Stimulated activated naive CD8-positive, alpha-beta T cell treated with anti-CD3 and anti-CD28 coated beads, Interleukin-15, amount 100 ng/mL, for 72 hours (primary cell): ENCODE measurements around the gene ATRAID.

ENCODE experiments used
- ATAC-seq: fragments of 150-1000 bp; cut with Tn5 transposase; 2 replicates; pipeline ENCODE4 v1.10.0; 2021; ENCODE audit warnings: mild to moderate bottlenecking, moderate library complexity
- DNase-seq, 2 donors: peaks; one replicate each; pipeline ENCODE4 v3.0.0; 2021 to 2022
- H3K27ac Mint-ChIP-seq, 2 donors: one replicate each; pipeline ENCODE4 v1.8.0; 2022; ENCODE audit warnings: mild to moderate bottlenecking in 2 of 2, mixed read lengths in 2 of 2, moderate library complexity in 2 of 2
- H3K27me3 Mint-ChIP-seq: one replicate; pipeline ENCODE4 v1.8.0; 2022; ENCODE audit warnings: mixed read lengths
- H3K4me1 Mint-ChIP-seq: one replicate; pipeline ENCODE4 v1.8.0; 2022; ENCODE audit warnings: mild to moderate bottlenecking, mixed read lengths
- H3K4me3 Mint-ChIP-seq, 2 donors: one replicate each; pipeline ENCODE4 v1.8.0; 2022; ENCODE audit warnings: mild to moderate bottlenecking in 2 of 2, mixed read lengths in 2 of 2, moderate library complexity in 1 of 2
- H3K9me3 Mint-ChIP-seq, 2 donors: one replicate each; pipeline ENCODE4 v1.8.0; 2022; ENCODE audit warnings: mixed read lengths in 2 of 2

ATRAID gene

DNA sequence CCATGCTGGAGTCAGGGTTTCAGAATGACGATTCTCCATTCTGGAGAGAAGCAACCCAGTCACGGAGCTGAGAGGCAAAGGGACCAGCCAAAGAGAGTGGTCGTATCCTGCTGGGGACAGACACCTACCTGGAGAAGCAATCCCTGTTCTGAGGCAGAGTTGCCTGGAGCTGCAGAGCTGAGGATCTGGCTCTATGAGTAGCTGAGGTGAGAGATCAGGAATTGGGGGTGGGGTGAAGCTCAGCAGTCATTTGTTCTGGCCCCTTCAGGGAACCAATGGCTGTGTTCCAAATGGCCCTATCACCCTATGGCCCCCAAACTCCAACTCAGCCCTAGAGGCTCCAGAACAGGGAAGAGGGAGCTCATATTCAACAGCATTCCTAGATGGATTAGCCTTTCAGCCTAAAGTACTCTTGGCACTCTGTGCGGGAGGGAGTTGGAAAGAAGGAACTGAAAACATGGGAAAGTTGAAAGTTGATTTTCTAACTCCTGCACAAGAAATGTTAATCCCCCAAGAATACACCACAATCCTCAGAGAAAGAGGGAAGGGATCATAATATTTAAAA lies 3.3 kb upstream of the ATRAID start:
- ATAC-seq (no peak), DNase-seq (no peak)
- no peaks in the 10 kb centered on the region for H3K9me3 Mint-ChIP-seq
- H3K27me3 Mint-ChIP-seq: no peaks in the 10 kb centered on the region
- H3K27ac Mint-ChIP-seq: no peak overlapping the region
- H3K4me1 Mint-ChIP-seq: peaks cover 61% of the 10 kb centered on the region
- no peak overlapping the region for H3K4me3 Mint-ChIP-seq

DNA sequence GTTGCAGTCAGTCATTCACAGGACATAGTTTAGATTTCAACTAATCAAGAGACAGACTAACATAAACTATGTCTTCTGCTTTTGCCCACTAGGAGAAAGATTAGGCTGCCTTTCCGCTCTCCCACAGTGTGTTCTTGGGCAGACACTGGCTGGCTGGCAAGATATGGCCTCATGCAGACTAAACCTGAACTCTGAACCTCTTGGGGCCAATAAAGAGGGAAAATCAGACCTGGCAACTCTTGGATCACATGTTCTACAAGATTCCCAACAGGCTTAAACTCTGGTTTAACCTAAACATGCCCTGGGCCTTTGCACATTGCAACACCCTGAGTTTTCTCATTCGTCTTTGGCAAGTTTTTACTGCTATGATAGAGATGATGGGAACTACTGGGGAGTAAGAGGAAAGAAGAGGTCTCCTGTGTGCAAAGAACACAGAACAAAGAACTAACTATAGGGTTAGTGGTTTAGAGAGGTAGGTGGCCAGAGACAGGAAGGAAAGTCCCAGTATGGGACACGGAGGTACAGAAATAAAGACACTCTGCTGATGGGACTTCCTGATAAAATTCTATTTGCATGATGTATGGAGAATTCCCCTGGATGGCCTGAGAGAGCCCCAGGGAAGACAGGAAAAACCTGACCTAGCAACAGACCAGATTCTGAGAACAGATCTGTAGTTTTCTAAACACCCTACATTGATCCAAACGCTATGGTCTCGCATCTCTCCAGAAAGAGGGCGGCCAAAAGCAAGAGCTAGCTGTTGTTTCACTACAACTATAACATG lies 2.0 kb upstream of the ATRAID start:
- DNase-seq (no peak), ATAC-seq (no peak)
- H3K27ac Mint-ChIP-seq: peak overlapping the region in 1 of 2 donors; percentile 47
- peaks cover 64% of the 10 kb centered on the region for H3K4me1 Mint-ChIP-seq
- no peaks in the 10 kb centered on the region for H3K9me3 Mint-ChIP-seq
- peak overlapping the region in 1 of 2 donors; percentile 42 for H3K4me3 Mint-ChIP-seq
- no peaks in the 10 kb centered on the region for H3K27me3 Mint-ChIP-seq

DNA sequence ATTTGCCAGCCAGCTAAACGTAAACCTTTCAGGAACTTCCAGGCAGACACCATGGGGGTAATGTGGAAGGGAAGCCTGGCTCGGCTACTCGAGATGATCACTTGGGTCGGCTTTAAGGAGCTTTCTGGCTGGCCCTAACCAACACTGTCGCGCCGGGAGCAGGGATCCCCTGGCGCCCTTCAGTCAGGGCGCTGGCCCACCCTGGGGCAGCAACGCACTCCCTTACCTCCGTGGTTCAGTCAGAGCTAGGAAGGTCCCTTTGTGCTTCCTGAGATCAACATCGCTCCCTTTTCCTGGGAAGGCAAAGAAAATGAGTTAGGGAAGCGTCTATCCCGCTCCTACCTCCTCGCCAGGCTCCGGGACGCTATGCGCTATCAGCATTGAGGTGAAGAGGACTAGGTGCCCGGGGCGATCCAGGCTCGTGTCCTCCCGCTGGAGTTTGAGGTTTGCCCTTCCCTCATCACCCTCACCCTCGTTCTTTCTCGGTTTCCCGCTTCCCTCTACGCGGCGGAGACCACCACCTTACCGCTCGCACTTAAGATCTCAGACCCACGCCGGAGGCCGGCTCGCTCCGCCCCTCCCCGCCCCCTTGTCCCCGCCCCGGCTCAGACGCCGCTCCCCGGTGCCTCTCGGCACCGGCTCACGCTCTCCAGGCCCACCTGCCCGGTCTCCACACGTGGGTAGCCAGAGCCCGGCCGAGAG lies 449 bp upstream of the ATRAID start:
- Mint-ChIP-seq H3K9me3 (no peaks in the 10 kb centered on the region), H3K27me3 (no peaks in the 10 kb centered on the region), H3K4me3 (peak overlapping the region; percentile 99 to 100), H3K4me1 (peaks cover 68% of the 10 kb centered on the region), H3K27ac (peak overlapping the region; percentile 82 to 93)
- ATAC-seq: no peak
- no peak for DNase-seq

DNA sequence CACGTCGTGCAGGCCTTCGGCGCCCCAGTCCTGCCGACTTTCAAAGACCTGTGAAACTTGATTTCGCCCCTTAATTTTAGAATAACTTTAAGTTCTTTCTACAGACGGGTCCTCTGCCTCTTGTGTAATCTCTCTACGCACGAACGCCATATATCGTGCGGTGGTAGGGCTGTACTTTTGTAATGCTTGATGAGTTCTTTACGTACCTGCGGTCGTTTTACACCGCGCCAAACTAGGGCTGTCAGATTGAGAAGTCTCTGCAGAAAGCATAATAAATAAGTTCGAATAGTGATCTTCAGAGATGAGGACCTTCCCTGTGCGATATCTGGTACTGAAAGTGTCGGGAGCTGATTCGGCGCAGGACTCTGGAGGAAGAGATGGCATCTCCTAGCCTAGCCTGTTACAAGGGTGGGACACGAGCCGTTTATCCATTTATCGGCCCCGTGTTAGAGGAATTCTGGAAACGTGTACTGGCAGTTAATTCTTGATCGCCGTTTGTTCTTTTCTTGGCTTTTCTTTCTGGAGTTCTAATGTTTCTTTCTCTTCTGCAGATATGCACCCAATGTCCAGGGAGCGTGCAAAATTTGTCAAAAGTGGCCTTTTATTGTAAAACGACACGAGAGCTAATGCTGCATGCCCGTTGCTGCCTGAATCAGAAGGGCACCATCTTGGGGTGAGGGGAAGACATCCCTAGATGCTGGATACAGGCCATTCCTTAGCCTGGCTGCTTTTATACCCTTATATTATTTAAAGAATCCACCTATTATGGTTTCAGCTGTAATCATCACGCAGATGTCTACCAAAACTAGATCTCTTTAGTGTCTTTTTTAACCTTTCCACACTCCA lies 1.0 kb downstream of the ATRAID start:
- Mint-ChIP-seq H3K4me1 (peaks cover 71% of the 10 kb centered on the region), H3K4me3 (peak overlapping the region; percentile 99 to 100), H3K27me3 (no peaks in the 10 kb centered on the region), H3K27ac (peak overlapping the region; percentile 100), H3K9me3 (no peaks in the 10 kb centered on the region)
- ATAC-seq (peak; percentile 45), DNase-seq (peak in 1 of 2 donors; percentile 53)

DNA sequence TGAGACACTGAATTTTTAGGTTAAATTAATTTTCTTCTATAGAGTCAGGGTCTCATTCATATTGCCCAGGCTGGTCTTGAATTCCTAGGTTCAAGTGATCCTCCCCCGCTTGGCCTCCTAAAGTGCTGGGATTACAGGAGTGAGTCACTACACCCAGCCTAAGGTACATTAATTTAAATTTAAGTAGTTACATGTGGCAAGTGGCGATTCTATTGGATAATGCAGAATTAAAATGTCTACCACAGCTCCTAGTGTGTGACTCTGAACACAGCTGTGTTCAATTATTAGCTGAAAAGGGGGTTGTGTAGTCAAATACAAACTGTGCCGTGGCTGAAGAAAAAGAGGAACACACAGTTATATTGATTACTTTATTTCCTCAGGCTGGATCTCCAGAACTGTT lies 3.1 kb downstream of the ATRAID start:
- H3K4me3 Mint-ChIP-seq: no peak overlapping the region
- H3K27ac Mint-ChIP-seq: no peak overlapping the region
- H3K9me3 Mint-ChIP-seq: no peaks in the 10 kb centered on the region
- peaks cover 71% of the 10 kb centered on the region for H3K4me1 Mint-ChIP-seq
- DNase-seq (no peak), ATAC-seq (no peak)
- H3K27me3 Mint-ChIP-seq: no peaks in the 10 kb centered on the region

DNA sequence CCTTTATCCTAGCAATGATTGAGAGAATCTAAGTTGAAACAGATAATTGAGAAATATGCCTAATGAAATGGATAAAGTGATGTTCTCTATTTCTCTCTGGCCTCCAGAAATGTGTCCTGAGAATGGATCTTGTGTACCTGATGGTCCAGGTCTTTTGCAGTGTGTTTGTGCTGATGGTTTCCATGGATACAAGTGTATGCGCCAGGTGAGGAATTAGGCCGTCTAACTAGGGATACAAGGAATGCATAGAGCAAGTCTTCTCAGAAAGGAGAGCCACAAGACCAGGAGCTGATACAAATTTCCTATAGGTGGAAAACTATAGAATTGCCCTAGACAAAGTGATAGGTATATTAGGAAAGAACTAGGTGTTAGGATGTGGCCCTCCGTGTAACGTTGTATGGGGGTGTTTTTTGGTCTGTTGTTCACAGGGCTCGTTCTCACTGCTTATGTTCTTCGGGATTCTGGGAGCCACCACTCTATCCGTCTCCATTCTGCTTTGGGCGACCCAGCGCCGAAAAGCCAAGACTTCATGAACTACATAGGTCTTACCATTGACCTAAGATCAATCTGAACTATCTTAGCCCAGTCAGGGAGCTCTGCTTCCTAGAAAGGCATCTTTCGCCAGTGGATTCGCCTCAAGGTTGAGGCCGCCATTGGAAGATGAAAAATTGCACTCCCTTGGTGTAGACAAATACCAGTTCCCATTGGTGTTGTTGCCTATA lies 4.7 kb downstream of the ATRAID start:
- Mint-ChIP-seq H3K9me3 (no peaks in the 10 kb centered on the region), H3K27ac (peak overlapping the region; percentile 75 to 92), H3K27me3 (no peaks in the 10 kb centered on the region), H3K4me3 (peak overlapping the region; percentile 95 to 99), H3K4me1 (peaks cover 61% of the 10 kb centered on the region)
- ATAC-seq: no peak
- no peak for DNase-seq

DNA sequence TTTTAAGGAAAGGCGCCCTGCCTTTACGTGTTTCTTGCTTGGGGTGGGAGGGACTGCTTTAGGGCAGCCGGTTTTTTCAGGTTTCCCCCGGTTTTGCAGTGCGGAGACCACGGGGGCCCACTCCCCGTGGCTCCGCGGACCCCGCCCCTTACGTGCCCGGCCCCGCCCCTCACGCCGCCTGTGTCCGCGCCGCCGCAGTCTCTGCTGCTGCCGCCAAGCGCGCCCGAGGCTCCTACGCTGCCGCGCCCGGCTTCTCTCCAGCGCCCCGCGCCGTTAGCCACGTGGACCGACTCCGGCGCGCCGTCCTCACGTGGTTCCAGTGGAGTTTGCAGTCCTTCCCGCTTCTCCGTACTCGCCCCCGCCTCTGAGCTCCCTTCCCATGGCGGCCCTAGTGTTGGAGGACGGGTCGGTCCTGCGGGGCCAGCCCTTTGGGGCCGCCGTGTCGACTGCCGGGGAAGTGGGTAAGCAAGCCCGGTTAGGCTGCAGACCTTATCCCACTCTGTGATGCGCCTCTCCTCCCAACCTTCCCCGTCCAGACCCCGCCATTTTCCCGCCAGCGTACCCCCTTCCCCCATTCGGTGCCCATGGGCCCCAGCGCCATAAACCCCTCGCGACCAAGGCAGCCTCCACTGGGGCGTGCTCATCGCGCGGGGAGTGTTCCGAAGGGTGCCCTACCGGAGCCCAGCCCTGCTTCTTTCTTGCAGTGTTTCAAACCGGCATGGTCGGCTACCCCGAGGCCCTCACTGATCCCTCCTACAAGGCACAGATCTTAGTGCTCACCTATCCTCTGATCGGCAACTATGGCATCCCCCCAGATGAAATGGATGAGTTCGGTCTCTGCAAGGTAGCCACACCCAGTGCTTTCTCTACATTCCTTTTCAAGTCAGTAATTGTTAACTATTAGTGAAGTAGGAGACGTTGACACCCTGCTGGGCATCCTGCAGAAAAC lies 5.6 kb downstream of the ATRAID start, which contains the start of gene CAD:
CAD (plus strand) TSS at position 197 of the 949 bp plus-strand sequence; CDS start at position 380, 183 bp downstream.
- peak; percentile 93 for ATAC-seq
- Mint-ChIP-seq H3K4me3 (peak within 1 kb of the TSS; percentile 95 to 99), H3K27ac (peak within 1 kb of the TSS; percentile 92 to 98), H3K9me3 (no peaks in the 10 kb centered on the region), H3K4me1 (peaks cover 67% of the 10 kb centered on the region), H3K27me3 (no peaks in the 10 kb centered on the region)
- DNase-seq: peak; percentile 74 to 87

DNA sequence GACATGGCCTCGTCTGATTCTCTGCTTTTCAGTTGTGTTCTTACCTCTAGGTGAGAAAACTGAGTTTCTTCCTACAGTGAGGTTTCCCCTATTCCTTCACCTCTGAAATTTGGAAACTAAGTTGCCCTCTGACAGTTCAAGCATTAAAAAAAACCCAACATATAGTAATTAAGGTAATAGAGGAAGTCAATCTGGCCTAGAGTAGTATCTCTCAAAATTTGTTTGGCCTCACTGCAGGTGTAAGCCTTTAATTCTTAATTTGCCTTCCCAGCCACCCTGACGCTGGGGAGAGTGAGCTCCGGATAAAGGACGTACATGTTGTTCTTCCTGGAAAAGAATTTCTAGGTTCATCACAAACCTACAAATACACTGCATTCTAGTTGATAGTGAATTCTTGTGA lies 6.8 kb downstream of the ATRAID start:
- no peaks in the 10 kb centered on the region for H3K9me3 Mint-ChIP-seq
- peak overlapping the region; percentile 33 to 95 for H3K4me3 Mint-ChIP-seq

DNA sequence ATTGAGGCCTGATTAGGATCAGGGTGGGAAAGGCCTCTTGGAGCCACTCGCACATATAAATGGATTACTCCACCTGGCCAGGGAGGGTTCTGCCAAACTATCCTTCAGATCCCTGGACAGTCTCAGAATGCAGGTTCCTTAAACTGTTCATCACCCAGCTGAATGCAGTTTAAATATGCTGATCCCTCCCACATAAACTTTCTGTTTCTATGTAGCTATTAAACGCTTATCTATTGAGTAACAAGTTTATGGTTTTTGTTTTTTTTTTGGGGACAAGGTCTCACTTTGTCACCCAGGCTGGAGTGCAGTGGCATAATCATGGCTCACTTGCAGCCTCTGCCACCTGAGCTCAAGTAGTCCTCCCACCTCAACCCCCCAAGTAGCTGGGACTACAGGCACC lies 7.2 kb downstream of the ATRAID start:
- ATAC-seq: no peak
- DNase-seq: no peak
- Mint-ChIP-seq H3K27ac (no peak overlapping the region), H3K4me1 (peaks cover 62% of the 10 kb centered on the region), H3K27me3 (no peaks in the 10 kb centered on the region), H3K4me3 (no peak overlapping the region), H3K9me3 (no peaks in the 10 kb centered on the region)

More for the DNA sequence above, 6.8 kb downstream of the ATRAID start:
- no peaks in the 10 kb centered on the region for H3K27me3 Mint-ChIP-seq
- DNase-seq (no peak), ATAC-seq (no peak)
- peak overlapping the region; percentile 15 to 77 for H3K27ac Mint-ChIP-seq
- H3K4me1 Mint-ChIP-seq: peaks cover 67% of the 10 kb centered on the region

DNA sequence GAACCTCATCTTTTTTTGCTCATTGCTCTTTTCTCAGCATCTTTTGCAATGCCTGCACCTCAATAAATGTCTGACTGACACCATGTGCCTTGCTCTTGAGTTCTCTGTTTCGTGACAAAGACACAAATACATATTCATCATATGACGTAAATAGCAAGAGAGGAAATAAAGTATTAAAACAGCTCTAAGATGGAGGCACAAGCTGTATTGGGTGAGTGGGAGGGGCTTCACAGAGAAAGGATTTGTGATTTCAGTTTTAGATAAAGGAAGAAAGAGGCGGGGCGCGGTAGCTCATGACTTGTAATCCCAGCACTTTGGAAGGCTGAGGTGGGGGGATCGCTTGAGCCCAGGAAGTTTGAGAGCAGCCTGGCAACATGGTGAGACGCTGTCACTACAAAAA lies 8.2 kb downstream of the ATRAID start:
- H3K4me3 Mint-ChIP-seq: no peak overlapping the region
- H3K27me3 Mint-ChIP-seq: no peaks in the 10 kb centered on the region
- DNase-seq (no peak), ATAC-seq (no peak)
- peaks cover 65% of the 10 kb centered on the region for H3K4me1 Mint-ChIP-seq
- no peaks in the 10 kb centered on the region for H3K9me3 Mint-ChIP-seq
- H3K27ac Mint-ChIP-seq: peak overlapping the region in 1 of 2 donors; percentile 59

DNA sequence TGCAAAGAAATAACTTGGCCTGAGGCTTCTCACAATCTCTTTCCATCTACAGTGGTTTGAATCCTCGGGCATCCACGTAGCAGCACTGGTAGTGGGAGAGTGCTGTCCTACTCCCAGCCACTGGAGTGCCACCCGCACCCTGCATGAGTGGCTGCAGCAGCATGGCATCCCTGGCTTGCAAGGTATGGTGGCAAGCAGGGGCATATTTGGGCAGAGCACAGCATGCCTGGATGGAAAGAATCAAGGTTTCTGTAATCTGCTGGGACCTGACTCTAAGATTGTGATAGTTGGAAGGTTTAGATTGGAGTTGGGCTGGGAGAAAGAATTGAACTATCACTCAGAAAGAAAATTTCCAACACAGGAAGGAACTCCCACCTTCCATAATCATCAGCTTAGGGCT lies 9.3 kb downstream of the ATRAID start:
- Mint-ChIP-seq H3K27ac (no peak overlapping the region), H3K4me1 (peaks cover 61% of the 10 kb centered on the region), H3K9me3 (no peaks in the 10 kb centered on the region), H3K27me3 (no peaks in the 10 kb centered on the region), H3K4me3 (no peak overlapping the region)
- ATAC-seq (no peak), DNase-seq (no peak)

DNA sequence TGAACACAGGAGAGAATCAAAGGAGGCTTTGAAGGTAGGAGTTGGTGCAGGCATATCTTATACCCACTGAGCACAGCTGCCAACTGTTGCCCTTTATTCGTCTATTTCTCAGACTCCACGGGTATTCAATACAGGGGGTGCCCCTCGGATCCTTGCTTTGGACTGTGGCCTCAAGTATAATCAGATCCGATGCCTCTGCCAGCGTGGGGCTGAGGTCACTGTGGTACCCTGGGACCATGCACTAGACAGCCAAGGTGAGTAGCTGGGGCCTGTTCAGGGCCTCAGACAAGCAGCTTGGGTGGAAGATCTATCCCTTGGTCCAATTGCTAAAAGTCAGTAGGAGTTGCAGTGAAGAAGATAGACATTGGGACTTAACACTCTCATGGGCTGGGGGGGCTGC lies 10.6 kb downstream of the ATRAID start:
- H3K4me3 Mint-ChIP-seq: no peak overlapping the region
- DNase-seq (no peak), ATAC-seq (no peak)
- H3K4me1 Mint-ChIP-seq: peaks cover 48% of the 10 kb centered on the region
- H3K27ac Mint-ChIP-seq: peak overlapping the region in 1 of 2 donors; percentile 92
- H3K27me3 Mint-ChIP-seq: no peaks in the 10 kb centered on the region
- no peaks in the 10 kb centered on the region for H3K9me3 Mint-ChIP-seq

DNA sequence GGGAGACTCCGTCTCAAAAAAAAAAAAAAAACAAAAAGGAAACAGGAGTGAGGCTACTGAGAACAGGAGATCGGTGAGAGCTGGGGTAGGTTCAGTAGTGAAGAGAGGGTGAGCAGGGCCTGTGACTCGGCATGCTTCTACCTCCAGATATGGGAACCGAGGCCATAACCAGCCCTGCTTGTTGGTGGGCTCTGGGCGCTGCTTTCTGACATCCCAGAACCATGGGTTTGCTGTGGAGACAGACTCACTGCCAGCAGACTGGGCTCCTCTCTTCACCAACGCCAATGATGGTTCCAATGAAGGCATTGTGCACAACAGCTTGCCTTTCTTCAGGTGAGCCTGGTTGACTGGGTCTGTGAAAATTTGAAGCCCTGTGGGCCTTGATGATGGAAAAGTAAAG lies 11.6 kb downstream of the ATRAID start:
- H3K9me3 Mint-ChIP-seq: no peaks in the 10 kb centered on the region
- ATAC-seq (no peak), DNase-seq (no peak)
- H3K4me1 Mint-ChIP-seq: peaks cover 38% of the 10 kb centered on the region
- H3K27ac Mint-ChIP-seq: no peak overlapping the region
- H3K4me3 Mint-ChIP-seq: no peak overlapping the region
- H3K27me3 Mint-ChIP-seq: no peaks in the 10 kb centered on the region

DNA sequence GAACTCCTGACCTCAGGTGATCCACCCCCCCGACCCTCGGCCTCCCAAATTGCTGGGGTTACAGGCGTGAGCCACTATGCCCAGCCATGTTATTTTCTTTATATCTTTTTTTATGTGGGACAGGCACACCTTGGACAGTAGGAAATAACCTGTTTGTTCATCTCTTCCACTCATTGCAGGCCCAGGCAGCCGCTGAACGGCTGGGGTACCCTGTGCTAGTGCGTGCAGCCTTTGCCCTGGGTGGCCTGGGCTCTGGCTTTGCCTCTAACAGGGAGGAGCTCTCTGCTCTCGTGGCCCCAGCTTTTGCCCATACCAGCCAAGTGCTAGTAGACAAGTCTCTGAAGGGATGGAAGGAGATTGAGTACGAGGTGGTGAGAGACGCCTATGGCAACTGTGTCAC lies 13.7 kb downstream of the ATRAID start:
- Mint-ChIP-seq H3K27ac (no peak overlapping the region), H3K9me3 (no peaks in the 10 kb centered on the region), H3K4me3 (no peak overlapping the region), H3K4me1 (peaks cover 20% of the 10 kb centered on the region), H3K27me3 (no peaks in the 10 kb centered on the region)
- DNase-seq (no peak), ATAC-seq (no peak)
